NT2/D1 (cell line): ENCODE data around the gene MCOLN1.

Source experiments
- SUZ12 ChIP-seq: IDR thresholded peaks from 2 replicates; pipeline ENCODE4 v1.6.1; 2011; ENCODE audit not compliant: insufficient read length, insufficient read depth; ENCODE audit errors: extremely low read depth
- YY1 ChIP-seq: IDR thresholded peaks from 2 replicates; pipeline ENCODE4 v1.6.1; 2011; ENCODE audit not compliant: insufficient read length, insufficient read depth
- ZNF274 ChIP-seq: IDR thresholded peaks from 2 replicates; pipeline ENCODE4 v1.6.1; 2011; ENCODE audit warnings: mild to moderate bottlenecking, low read depth, low read length

- no peak for TF ChIP-seq YY1
- no peak for TF ChIP-seq ZNF274
- no peak for TF ChIP-seq SUZ12
These were observed 41.5 kb upstream of the MCOLN1 start for GRCh38 chr19:7480970-7481255.
